Measurements from ENCODE around the gene CAMKK2.

DNA sequence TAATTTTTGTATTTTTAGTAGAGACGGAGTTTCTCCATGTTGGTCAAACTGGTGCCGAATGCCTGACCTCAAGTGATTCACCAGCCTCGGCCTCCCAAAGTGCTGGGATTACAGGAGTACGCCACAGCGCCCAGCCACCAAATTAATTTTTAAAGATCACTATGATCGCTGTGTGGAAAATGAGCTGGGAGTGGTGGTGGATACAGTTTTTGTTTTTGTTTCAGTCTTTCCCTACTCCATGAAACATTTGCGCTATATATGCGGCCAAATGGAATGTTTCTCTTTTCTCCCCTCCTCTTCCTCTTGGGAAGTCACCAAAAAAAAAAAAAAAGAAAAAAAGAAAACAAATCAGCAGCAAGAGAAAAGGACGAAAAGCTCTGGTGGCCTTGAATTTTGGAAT lies 107.4 kb downstream of the CAMKK2 start:
- TF ChIP-seq NFIC (IDR thresholded peaks at IDR 0.05) (no peak), REST (IDR thresholded peaks at IDR 0.05; ENCODE audit: low read depth) (no peak), TAF1 (IDR thresholded peaks at IDR 0.05; ENCODE audit: low read depth) (no peak), FOXM1 (IDR thresholded peaks at IDR 0.05; ENCODE audit: borderline replicate concordance, low read depth) (no peak), EP300 (IDR thresholded peaks at IDR 0.05; ENCODE audit: borderline replicate concordance) (no peak), YY1 (IDR thresholded peaks at IDR 0.05; ENCODE audit: low read depth) (no peak), TCF12 (IDR thresholded peaks at IDR 0.05; ENCODE audit: low read depth) (no peak), MAX (IDR thresholded peaks at IDR 0.05) (no peak), CEBPB (IDR thresholded peaks at IDR 0.05) (no peak), CREB1 (IDR thresholded peaks at IDR 0.05; ENCODE audit: low read depth) (no peak), RAD21 (IDR thresholded peaks at IDR 0.05; ENCODE audit: low read depth) (no peak)
- TF ChIP-seq, protein P1, sequence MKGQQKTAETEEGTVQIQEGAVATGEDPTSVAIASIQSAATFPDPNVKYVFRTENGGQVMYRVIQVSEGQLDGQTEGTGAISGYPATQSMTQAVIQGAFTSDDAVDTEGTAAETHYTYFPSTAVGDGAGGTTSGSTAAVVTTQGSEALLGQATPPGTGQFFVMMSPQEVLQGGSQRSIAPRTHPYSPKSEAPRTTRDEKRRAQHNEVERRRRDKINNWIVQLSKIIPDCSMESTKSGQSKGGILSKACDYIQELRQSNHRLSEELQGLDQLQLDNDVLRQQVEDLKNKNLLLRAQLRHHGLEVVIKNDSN (IDR thresholded peaks at IDR 0.05) = no peak
